Measurements from ENCODE around the gene PRXL2A.
A peak's percentile ranks its signal among the peaks of the same experiment; 100 is the strongest.
"Not testable (repeated sequence)": the region's sequence is repeated elsewhere in the genome, so short reads cannot be mapped to it uniquely, and the experiment has no call there.

The PRXL2A gene

GRCh38 chr10:80408242-80409101 lies at the start of gene PRXL2A:
Gene PRXL2A (plus strand): TSS chr10:80408551. CDS start chr10:80420468, 11,917 bp downstream.
- peak; percentile 9 for DNase-seq

GRCh38 chr10:80358925-80359324 lies 49.4 kb upstream of the PRXL2A start:
- not testable (repeated sequence) for DNase-seq

GRCh38 chr10:80359644-80360043 lies 48.7 kb upstream of the PRXL2A start:
- no peak for DNase-seq

GRCh38 chr10:80365510-80365909 lies 42.8 kb upstream of the PRXL2A start:
- DNase-seq: no peak

- no peak for DNase-seq
Observed at GRCh38 chr10:80371467-80371866, 36.9 kb upstream of the PRXL2A start.

- DNase-seq: no peak
Observed at GRCh38 chr10:80372675-80373074, 35.7 kb upstream of the PRXL2A start.

- no peak for DNase-seq
Observed at GRCh38 chr10:80373502-80373901, 34.8 kb upstream of the PRXL2A start.

GRCh38 chr10:80379701-80380100 lies 28.6 kb upstream of the PRXL2A start:
- DNase-seq: no peak

- DNase-seq: no peak
Observed at GRCh38 chr10:80380185-80380584, 28.2 kb upstream of the PRXL2A start.

- DNase-seq: no peak
Observed at GRCh38 chr10:80382989-80383388, 25.4 kb upstream of the PRXL2A start.

- no peak for DNase-seq
Observed at GRCh38 chr10:80390740-80391139, 17.6 kb upstream of the PRXL2A start.

- DNase-seq: no peak
Observed at GRCh38 chr10:80392250-80392649, 16.1 kb upstream of the PRXL2A start.

- DNase-seq: no peak
Observed at GRCh38 chr10:80394358-80394916, 13.9 kb upstream of the PRXL2A start.

GRCh38 chr10:80397014-80397413 lies 11.3 kb upstream of the PRXL2A start:
- DNase-seq: no peak

GRCh38 chr10:80400136-80400804 lies 8.1 kb upstream of the PRXL2A start:
- DNase-seq: no peak

GRCh38 chr10:80405035-80405434 lies 3.3 kb upstream of the PRXL2A start:
- no peak for DNase-seq

GRCh38 chr10:80405626-80406025 lies 2.7 kb upstream of the PRXL2A start:
- peak; percentile 36 for DNase-seq

- no peak for DNase-seq
Observed at GRCh38 chr10:80406204-80406603, 2.1 kb upstream of the PRXL2A start.

GRCh38 chr10:80407812-80408241 lies 524 bp upstream of the PRXL2A start:
- no peak for DNase-seq

GRCh38 chr10:80409121-80409520 lies 770 bp downstream of the PRXL2A start:
- no peak for DNase-seq

GRCh38 chr10:80410122-80410521 lies 1.8 kb downstream of the PRXL2A start:
- DNase-seq: no peak

- no peak for DNase-seq
Observed at GRCh38 chr10:80410578-80411145, 2.3 kb downstream of the PRXL2A start.

GRCh38 chr10:80411267-80411668 lies 2.9 kb downstream of the PRXL2A start:
- no peak for DNase-seq

Data from NCI-H2107 (cell line).